Measurements from ENCODE around the gene ZEB2.

Gene ZEB2

GRCh38 chr2:144524118-144525009 is 4.4 kb upstream of the ZEB2 start:
- H3K27me3 ChIP-seq (ENCODE audit: insufficient read depth, low read depth), result no peaks in the 10 kb centered on the region
- peaks cover 7% of the 10 kb centered on the region for H3K4me1 ChIP-seq (ENCODE audit: low read depth, poor library complexity, severe bottlenecking)
- no peaks in the 10 kb centered on the region for H4K20me1 ChIP-seq (ENCODE audit: insufficient read depth)
- 0 out of 2 replicates have a peak overlapping the region, but pooled peaks have one; percentile 15 for H3K9ac ChIP-seq
- no peaks in the 10 kb centered on the region for H3K36me3 ChIP-seq (ENCODE audit: insufficient read depth)
- peak overlapping the region; percentile 75; the same call in 1 of the 2 replicates for H2AFZ ChIP-seq (ENCODE audit: low read depth)
- TF ChIP-seq CTCF (conservative IDR thresholded peaks at IDR 0.05; ENCODE audit: low read depth, low read length), result no peak
- 0 out of 2 replicates have a peak overlapping the region, but pooled peaks have one; percentile 25 for H3K4me2 ChIP-seq
- H3K4me3 ChIP-seq (IDR thresholded peaks at IDR 0.05; ENCODE audit: insufficient read depth, low read depth, low read length), result no peak overlapping the region
- H3K79me2 ChIP-seq (ENCODE audit: insufficient read depth, low read depth), result no peaks in the 10 kb centered on the region
- no peak overlapping the region for H3K27ac ChIP-seq

GRCh38 chr2:144523596-144524117 is 3.7 kb upstream of the ZEB2 start:
- H3K36me3 ChIP-seq (ENCODE audit: insufficient read depth), result no peaks in the 10 kb centered on the region
- TF ChIP-seq CTCF (conservative IDR thresholded peaks at IDR 0.05; ENCODE audit: low read depth, low read length), result no peak
- no peak overlapping the region; the same call in 1 of the 2 replicates for H3K9ac ChIP-seq
- H2AFZ ChIP-seq (ENCODE audit: low read depth), result peak overlapping the region; percentile 75
- no peaks in the 10 kb centered on the region for H4K20me1 ChIP-seq (ENCODE audit: insufficient read depth)
- no peak overlapping the region for H3K27ac ChIP-seq
- peak overlapping the region; percentile 86 for H3K4me2 ChIP-seq
- H3K4me3 ChIP-seq (IDR thresholded peaks at IDR 0.05; ENCODE audit: insufficient read depth, low read depth, low read length), result no peak overlapping the region
- no peaks in the 10 kb centered on the region for H3K27me3 ChIP-seq (ENCODE audit: insufficient read depth, low read depth)
- no peaks in the 10 kb centered on the region for H3K79me2 ChIP-seq (ENCODE audit: insufficient read depth, low read depth)
- peaks cover 15% of the 10 kb centered on the region for H3K4me1 ChIP-seq (ENCODE audit: low read depth, poor library complexity, severe bottlenecking)

GRCh38 chr2:144522897-144523595 is 3.1 kb upstream of the ZEB2 start:
- peaks cover 21% of the 10 kb centered on the region for H3K4me1 ChIP-seq (ENCODE audit: low read depth, poor library complexity, severe bottlenecking)
- H3K27me3 ChIP-seq (ENCODE audit: insufficient read depth, low read depth), result no peaks in the 10 kb centered on the region
- H3K36me3 ChIP-seq (ENCODE audit: insufficient read depth), result no peaks in the 10 kb centered on the region
- peak overlapping the region; percentile 75 for H2AFZ ChIP-seq (ENCODE audit: low read depth)
- no peak overlapping the region for H3K4me3 ChIP-seq (IDR thresholded peaks at IDR 0.05; ENCODE audit: insufficient read depth, low read depth, low read length)
- no peak for TF ChIP-seq CTCF (conservative IDR thresholded peaks at IDR 0.05; ENCODE audit: low read depth, low read length)
- no peak overlapping the region for H3K27ac ChIP-seq
- H3K9ac ChIP-seq, result no peak overlapping the region; the same call in 1 of the 2 replicates
- no peaks in the 10 kb centered on the region for H4K20me1 ChIP-seq (ENCODE audit: insufficient read depth)
- peak overlapping the region; percentile 86 for H3K4me2 ChIP-seq
- H3K79me2 ChIP-seq (ENCODE audit: insufficient read depth, low read depth), result no peaks in the 10 kb centered on the region

- Histone ChIP-seq H3K36me3 (ENCODE audit: insufficient read depth) (no peaks in the 10 kb centered on the region), H2AFZ (ENCODE audit: low read depth) (no peak overlapping the region), H3K9ac (no peak overlapping the region), H3K27me3 (ENCODE audit: insufficient read depth, low read depth) (no peaks in the 10 kb centered on the region), H3K4me2 (no peak overlapping the region), H3K4me3 (IDR thresholded peaks at IDR 0.05; ENCODE audit: insufficient read depth, low read depth, low read length) (no peak overlapping the region), H4K20me1 (ENCODE audit: insufficient read depth) (no peaks in the 10 kb centered on the region), H3K27ac (no peak overlapping the region), H3K79me2 (ENCODE audit: insufficient read depth, low read depth) (no peaks in the 10 kb centered on the region), H3K4me1 (ENCODE audit: low read depth, poor library complexity, severe bottlenecking) (peaks cover 21% of the 10 kb centered on the region)
- no peak for TF ChIP-seq CTCF (conservative IDR thresholded peaks at IDR 0.05; ENCODE audit: low read depth, low read length)
Measured at GRCh38 chr2:144522176-144522896, 2.4 kb upstream of the ZEB2 start.

Measured in KMS-11 (cell line).